ENCODE data around the gene DMTF1. TPM values are rescaled to one million over a fixed set of nuclear protein-coding genes. Genes with fewer than 3 reads are reported as not detected.
A peak's percentile ranks its signal among the peaks of the same experiment; 100 is the strongest.

The DMTF1 gene
- total RNA-seq, 2 donors from 2014 or later, result 144 to 166 TPM

GRCh38 chr7:87152897-87153641, 816 bp downstream of the DMTF1 start:
- no peaks in the 10 kb centered on the region for H3K9me3 Mint-ChIP-seq
- H3K4me3 Mint-ChIP-seq, result peak overlapping the region; percentile 94
- H3K27me3 Mint-ChIP-seq, result no peaks in the 10 kb centered on the region
- H3K27ac Mint-ChIP-seq, result peak overlapping the region; percentile 89 to 96
- ATAC-seq (peak; percentile 55 to 57), DNase-seq (ENCODE audit: low spot score) (peak; percentile 70)
- peaks cover 29 to 39% of the 10 kb centered on the region in 2 donors for H3K4me1 Mint-ChIP-seq (ENCODE audit: low read depth in 2 of 2)
- peaks cover 13% of the 10 kb centered on the region for H3K36me3 Mint-ChIP-seq

- no peaks in the 10 kb centered on the region for H3K9me3 Mint-ChIP-seq
- peak overlapping the region; percentile 89 to 96 for H3K27ac Mint-ChIP-seq
- H3K36me3 Mint-ChIP-seq, result peaks cover 13% of the 10 kb centered on the region
- H3K4me3 Mint-ChIP-seq, result peak overlapping the region; percentile 94
- H3K4me1 Mint-ChIP-seq (ENCODE audit: low read depth in 2 of 2), result peaks cover 29 to 42% of the 10 kb centered on the region in 2 donors
- ATAC-seq (no peak), DNase-seq (ENCODE audit: low spot score) (no peak)
- H3K27me3 Mint-ChIP-seq, result no peaks in the 10 kb centered on the region
These were observed 1.9 kb downstream of the DMTF1 start for GRCh38 chr7:87154166-87154565.

- peaks cover 13% of the 10 kb centered on the region for H3K36me3 Mint-ChIP-seq
- ATAC-seq (no peak), DNase-seq (ENCODE audit: low spot score) (no peak)
- no peaks in the 10 kb centered on the region for H3K9me3 Mint-ChIP-seq
- H3K4me3 Mint-ChIP-seq, result peak overlapping the region; percentile 94
- peaks cover 32 to 46% of the 10 kb centered on the region in 2 donors for H3K4me1 Mint-ChIP-seq (ENCODE audit: low read depth in 2 of 2)
- no peaks in the 10 kb centered on the region for H3K27me3 Mint-ChIP-seq
- H3K27ac Mint-ChIP-seq, result peak overlapping the region; percentile 89 to 96
These were observed 2.3 kb downstream of the DMTF1 start for GRCh38 chr7:87154569-87154968.

GRCh38 chr7:87155788-87156187, 3.5 kb downstream of the DMTF1 start:
- Mint-ChIP-seq H3K36me3 (peaks cover 17% of the 10 kb centered on the region), H3K27me3 (no peaks in the 10 kb centered on the region), H3K4me1 (ENCODE audit: low read depth in 2 of 2) (peaks cover 38 to 56% of the 10 kb centered on the region in 2 donors), H3K27ac (peak overlapping the region; percentile 39 to 58), H3K9me3 (no peaks in the 10 kb centered on the region), H3K4me3 (peak overlapping the region; percentile 68)
- no peak for DNase-seq (ENCODE audit: low spot score)
- ATAC-seq, result no peak

- Mint-ChIP-seq H3K36me3 (peaks cover 18% of the 10 kb centered on the region), H3K27ac (no peak overlapping the region), H3K4me1 (ENCODE audit: low read depth in 2 of 2) (peaks cover 35 to 53% of the 10 kb centered on the region in 2 donors), H3K27me3 (no peaks in the 10 kb centered on the region), H3K4me3 (peak overlapping the region; percentile 26), H3K9me3 (no peaks in the 10 kb centered on the region)
- ATAC-seq (no peak), DNase-seq (ENCODE audit: low spot score) (no peak)
These were observed 4.5 kb downstream of the DMTF1 start for GRCh38 chr7:87156709-87157108.

GRCh38 chr7:87159538-87159937, 7.3 kb downstream of the DMTF1 start:
- ATAC-seq, result no peak
- no peaks in the 10 kb centered on the region for H3K9me3 Mint-ChIP-seq
- no peak for DNase-seq (ENCODE audit: low spot score)
- no peaks in the 10 kb centered on the region for H3K27me3 Mint-ChIP-seq
- peaks cover 34 to 43% of the 10 kb centered on the region in 2 donors for H3K4me1 Mint-ChIP-seq (ENCODE audit: low read depth in 2 of 2)
- no peak overlapping the region for H3K4me3 Mint-ChIP-seq
- no peak overlapping the region for H3K27ac Mint-ChIP-seq
- H3K36me3 Mint-ChIP-seq, result peaks cover 16% of the 10 kb centered on the region

GRCh38 chr7:87164433-87164832, 12.2 kb downstream of the DMTF1 start:
- Mint-ChIP-seq H3K27me3 (no peaks in the 10 kb centered on the region), H3K4me1 (ENCODE audit: low read depth in 2 of 2) (peaks cover 25 to 32% of the 10 kb centered on the region in 2 donors), H3K36me3 (peaks cover 46% of the 10 kb centered on the region), H3K9me3 (no peaks in the 10 kb centered on the region), H3K27ac (no peak overlapping the region), H3K4me3 (no peak overlapping the region)
- DNase-seq (ENCODE audit: low spot score) (no peak), ATAC-seq (no peak)

- Mint-ChIP-seq H3K36me3 (peaks cover 56% of the 10 kb centered on the region), H3K27me3 (no peaks in the 10 kb centered on the region), H3K9me3 (no peaks in the 10 kb centered on the region), H3K4me3 (no peak overlapping the region), H3K4me1 (ENCODE audit: low read depth in 2 of 2) (peaks cover 10 to 20% of the 10 kb centered on the region in 2 donors), H3K27ac (peak overlapping the region in 1 of 2 donors; percentile 10)
- ATAC-seq (no peak), DNase-seq (ENCODE audit: low spot score) (no peak)
These were observed 18.6 kb downstream of the DMTF1 start for GRCh38 chr7:87170828-87171227.

GRCh38 chr7:87171282-87171934, 19.2 kb downstream of the DMTF1 start:
- no peak overlapping the region for H3K27ac Mint-ChIP-seq
- peaks cover 55% of the 10 kb centered on the region for H3K36me3 Mint-ChIP-seq
- no peaks in the 10 kb centered on the region for H3K27me3 Mint-ChIP-seq
- H3K4me3 Mint-ChIP-seq, result no peak overlapping the region
- ATAC-seq, result no peak
- DNase-seq (ENCODE audit: low spot score), result no peak
- H3K9me3 Mint-ChIP-seq, result no peaks in the 10 kb centered on the region
- H3K4me1 Mint-ChIP-seq (ENCODE audit: low read depth in 2 of 2), result peaks cover 11 to 19% of the 10 kb centered on the region in 2 donors

- Mint-ChIP-seq H3K27ac (no peak overlapping the region), H3K4me3 (no peak overlapping the region), H3K4me1 (ENCODE audit: low read depth in 2 of 2) (peaks cover 20 to 23% of the 10 kb centered on the region in 2 donors), H3K9me3 (no peaks in the 10 kb centered on the region), H3K36me3 (peaks cover 51% of the 10 kb centered on the region), H3K27me3 (no peaks in the 10 kb centered on the region)
- DNase-seq (ENCODE audit: low spot score) (no peak), ATAC-seq (no peak)
These were observed 21.2 kb downstream of the DMTF1 start for GRCh38 chr7:87173471-87173870.

- DNase-seq (ENCODE audit: low spot score), result no peak
- H3K4me1 Mint-ChIP-seq (ENCODE audit: low read depth in 2 of 2), result peaks cover 12 to 20% of the 10 kb centered on the region in 2 donors
- no peak overlapping the region for H3K27ac Mint-ChIP-seq
- no peak for ATAC-seq
- peaks cover 43% of the 10 kb centered on the region for H3K36me3 Mint-ChIP-seq
- no peaks in the 10 kb centered on the region for H3K9me3 Mint-ChIP-seq
- H3K27me3 Mint-ChIP-seq, result no peaks in the 10 kb centered on the region
- H3K4me3 Mint-ChIP-seq, result no peak overlapping the region
These were observed 26.1 kb downstream of the DMTF1 start for GRCh38 chr7:87178320-87178719.

- H3K4me1 Mint-ChIP-seq (ENCODE audit: low read depth in 2 of 2), result peaks cover 13 to 19% of the 10 kb centered on the region in 2 donors
These were observed 26.9 kb downstream of the DMTF1 start for GRCh38 chr7:87179180-87179579.

GRCh38 chr7:87187120-87187519, 34.9 kb downstream of the DMTF1 start:
- H3K36me3 Mint-ChIP-seq, result peaks cover 41% of the 10 kb centered on the region
- H3K27ac Mint-ChIP-seq, result no peak overlapping the region
- H3K4me1 Mint-ChIP-seq (ENCODE audit: low read depth in 2 of 2), result peaks cover 5 to 15% of the 10 kb centered on the region in 2 donors
- ATAC-seq (no peak), DNase-seq (ENCODE audit: low spot score) (no peak)
- H3K27me3 Mint-ChIP-seq, result no peaks in the 10 kb centered on the region
- no peak overlapping the region for H3K4me3 Mint-ChIP-seq
- H3K9me3 Mint-ChIP-seq, result no peaks in the 10 kb centered on the region

More at GRCh38 chr7:87179180-87179579, 26.9 kb downstream of the DMTF1 start:
- Mint-ChIP-seq H3K36me3 (peaks cover 45% of the 10 kb centered on the region), H3K4me3 (no peak overlapping the region), H3K9me3 (no peaks in the 10 kb centered on the region), H3K27ac (no peak overlapping the region), H3K27me3 (no peaks in the 10 kb centered on the region)
- DNase-seq (ENCODE audit: low spot score), result no peak
- no peak for ATAC-seq

GRCh38 chr7:87188930-87189329, 36.7 kb downstream of the DMTF1 start:
- Mint-ChIP-seq H3K36me3 (peaks cover 49% of the 10 kb centered on the region), H3K4me3 (no peak overlapping the region), H3K27me3 (no peaks in the 10 kb centered on the region), H3K4me1 (ENCODE audit: low read depth in 2 of 2) (peaks cover 3 to 18% of the 10 kb centered on the region in 2 donors), H3K9me3 (no peaks in the 10 kb centered on the region), H3K27ac (peak overlapping the region in 1 of 2 donors; percentile 35)
- no peak for ATAC-seq
- DNase-seq (ENCODE audit: low spot score), result no peak

Measured in natural killer cell treated with Interleukin-12 subunit alpha and Interleukin-12 subunit beta and Interleukin-15 and Interleukin-18, amount 100 ng/mL, for 72 hours (primary cell).